Measurements from ENCODE around the gene POLD1.

The POLD1 gene

GRCh38 chr19:50465000-50465399 lies 80.9 kb downstream of the POLD1 start:
- Histone ChIP-seq H3K27ac (ENCODE audit: low read length) (no peak overlapping the region), H3K4me1 (ENCODE audit: low read length) (peaks cover 15% of the 10 kb centered on the region), H3K79me2 (ENCODE audit: low read length) (no peaks in the 10 kb centered on the region), H3K36me3 (replicated peaks; ENCODE audit: low read depth, low read length) (no peaks in the 10 kb centered on the region), H4K20me1 (ENCODE audit: insufficient read depth, low read length) (no peaks in the 10 kb centered on the region), H3K9me3 (ENCODE audit: insufficient read depth, low read length) (no peaks in the 10 kb centered on the region), H3K4me3 (ENCODE audit: low read length) (no peak overlapping the region), H3K9ac (ENCODE audit: low read length) (no peak overlapping the region), H2AFZ (ENCODE audit: low read depth, low read length) (no peak overlapping the region), H3K4me2 (ENCODE audit: low read length) (no peak overlapping the region), H3K27me3 (ENCODE audit: low read depth, low read length) (no peaks in the 10 kb centered on the region)
- TF ChIP-seq EZH2phosphoT487 (IDR thresholded peaks at IDR 0.05; ENCODE audit: low read depth) (no peak), CTCF (IDR thresholded peaks at IDR 0.05; ENCODE audit: low read depth, low read length) (no peak)

GRCh38 chr19:50465986-50466705 lies 82.0 kb downstream of the POLD1 start:
- Histone ChIP-seq H3K4me1 (ENCODE audit: low read length) (peaks cover 4% of the 10 kb centered on the region), H3K9ac (ENCODE audit: low read length) (no peak overlapping the region), H3K9me3 (ENCODE audit: insufficient read depth, low read length) (no peaks in the 10 kb centered on the region), H3K36me3 (replicated peaks; ENCODE audit: low read depth, low read length) (no peaks in the 10 kb centered on the region), H2AFZ (ENCODE audit: low read depth, low read length) (no peak overlapping the region), H3K27ac (ENCODE audit: low read length) (no peak overlapping the region), H4K20me1 (ENCODE audit: insufficient read depth, low read length) (no peaks in the 10 kb centered on the region), H3K4me3 (ENCODE audit: low read length) (no peak overlapping the region), H3K79me2 (ENCODE audit: low read length) (no peaks in the 10 kb centered on the region), H3K27me3 (ENCODE audit: low read depth, low read length) (no peaks in the 10 kb centered on the region), H3K4me2 (ENCODE audit: low read length) (no peak overlapping the region)
- TF ChIP-seq EZH2phosphoT487 (IDR thresholded peaks at IDR 0.05; ENCODE audit: low read depth) (no peak), CTCF (IDR thresholded peaks at IDR 0.05; ENCODE audit: low read depth, low read length) (0 out of 2 replicates have a peak, but pooled peaks have one; percentile 5)

- H3K79me2 ChIP-seq (ENCODE audit: low read length) = no peaks in the 10 kb centered on the region
- no peak overlapping the region for H3K4me3 ChIP-seq (ENCODE audit: low read length)
- no peak overlapping the region for H3K27ac ChIP-seq (ENCODE audit: low read length)
- H3K9ac ChIP-seq (ENCODE audit: low read length) = no peak overlapping the region
- no peak overlapping the region for H2AFZ ChIP-seq (ENCODE audit: low read depth, low read length)
- H3K27me3 ChIP-seq (ENCODE audit: low read depth, low read length) = no peaks in the 10 kb centered on the region
- no peaks in the 10 kb centered on the region for H3K4me1 ChIP-seq (ENCODE audit: low read length)
- no peaks in the 10 kb centered on the region for H3K36me3 ChIP-seq (replicated peaks; ENCODE audit: low read depth, low read length)
- H3K9me3 ChIP-seq (ENCODE audit: insufficient read depth, low read length) = no peaks in the 10 kb centered on the region
- H3K4me2 ChIP-seq (ENCODE audit: low read length) = no peak overlapping the region
- TF ChIP-seq EZH2phosphoT487 (IDR thresholded peaks at IDR 0.05; ENCODE audit: low read depth) = no peak
- TF ChIP-seq CTCF (IDR thresholded peaks at IDR 0.05; ENCODE audit: low read depth, low read length) = no peak
- no peaks in the 10 kb centered on the region for H4K20me1 ChIP-seq (ENCODE audit: insufficient read depth, low read length)
Measured at GRCh38 chr19:50466706-50467039, 82.5 kb downstream of the POLD1 start.

GRCh38 chr19:50467566-50467965 lies 83.4 kb downstream of the POLD1 start:
- TF ChIP-seq CTCF (IDR thresholded peaks at IDR 0.05; ENCODE audit: low read depth, low read length) = no peak
- H3K9me3 ChIP-seq (ENCODE audit: insufficient read depth, low read length) = no peaks in the 10 kb centered on the region
- no peak overlapping the region for H3K4me2 ChIP-seq (ENCODE audit: low read length)
- H3K4me3 ChIP-seq (ENCODE audit: low read length) = no peak overlapping the region
- H3K36me3 ChIP-seq (replicated peaks; ENCODE audit: low read depth, low read length) = no peaks in the 10 kb centered on the region
- H3K9ac ChIP-seq (ENCODE audit: low read length) = no peak overlapping the region
- no peak overlapping the region for H2AFZ ChIP-seq (ENCODE audit: low read depth, low read length)
- H3K27me3 ChIP-seq (ENCODE audit: low read depth, low read length) = no peaks in the 10 kb centered on the region
- no peaks in the 10 kb centered on the region for H3K79me2 ChIP-seq (ENCODE audit: low read length)
- H3K27ac ChIP-seq (ENCODE audit: low read length) = no peak overlapping the region
- H4K20me1 ChIP-seq (ENCODE audit: insufficient read depth, low read length) = no peaks in the 10 kb centered on the region
- H3K4me1 ChIP-seq (ENCODE audit: low read length) = no peaks in the 10 kb centered on the region

Data from OCI-LY3 (cell line).